ENCODE results near the gene RPL36A. TPM values are rescaled to one million over a fixed set of nuclear protein-coding genes. Genes with fewer than 3 reads are reported as not detected.

Gene RPL36A
- total RNA-seq, 2 donors from 2014 or later = 369 to 821 TPM

DNA sequence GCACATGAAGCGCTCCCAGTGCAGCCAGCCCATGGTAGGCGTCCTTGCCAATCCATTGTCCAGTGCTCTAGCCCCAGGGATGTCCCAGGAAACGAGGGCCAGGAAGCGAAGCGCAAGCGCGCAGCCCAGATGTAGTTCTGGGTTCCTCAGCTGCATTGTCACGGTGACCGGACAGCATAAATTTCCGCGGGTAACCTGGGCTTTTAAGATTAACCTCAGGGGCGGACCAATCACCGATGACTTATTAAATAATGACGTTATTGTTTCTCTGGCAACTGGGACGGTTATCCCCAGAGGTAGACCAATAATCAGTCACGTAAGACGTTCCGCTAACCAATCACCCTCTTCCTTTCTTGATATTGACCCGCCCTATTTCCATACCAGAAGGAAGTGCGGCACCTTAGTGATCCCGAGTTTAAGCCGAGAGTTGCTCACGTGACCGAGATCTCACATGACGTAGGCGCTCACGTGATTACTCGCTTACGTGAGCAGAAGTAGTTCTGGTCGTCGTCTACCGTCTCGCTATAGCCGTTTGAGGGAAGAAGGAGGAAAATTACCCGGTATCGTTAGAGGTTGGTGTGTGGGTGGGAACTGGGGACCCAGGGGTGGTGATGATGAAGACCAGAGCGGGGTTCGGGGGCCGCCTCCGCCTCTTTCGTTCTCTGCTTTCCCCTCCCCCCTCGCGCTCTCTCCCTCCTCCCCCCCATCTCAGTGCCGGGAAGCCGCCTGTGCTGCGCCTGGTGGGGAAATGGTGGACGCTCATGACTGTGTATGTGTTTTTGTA is 17.1 kb downstream of the RPL36A start, which contains the start of the genes GLA and HNRNPH2:
Gene GLA, minus strand, starts transcription at position 178 of the 784 bp plus-strand sequence. Its CDS starts 22 bp downstream, at position 156.
Gene HNRNPH2, plus strand, starts transcription at position 475 of the 784 bp plus-strand sequence. CDS start 3,767 bp downstream, outside the sequence.
- Histone ChIP-seq H3K4me3 (peak within 1 kb of the TSS in 1 of 2 donors; percentile 50), H3K36me3 (replicated peaks in 1 of 2; ENCODE audit: insufficient read depth in 1 of 2, low read depth in 2 of 2) (no peaks in the 10 kb centered on the region), H3K27me3 (no peaks in the 10 kb centered on the region), H3K4me1 (peaks cover 7% of the 10 kb centered on the region), H3K9me3 (no peaks in the 10 kb centered on the region), H3K27ac (peak within 1 kb of the TSS; percentile 83 to 94 (median 93))
- peak; percentile 99 for ATAC-seq
- WGBS, 2 donors = 0% methylated on average over 12 to 45 of the region's 47 CpGs
- peak; percentile 92 to 97 (median 94) for DNase-seq
- TF ChIP-seq, protein P1, sequence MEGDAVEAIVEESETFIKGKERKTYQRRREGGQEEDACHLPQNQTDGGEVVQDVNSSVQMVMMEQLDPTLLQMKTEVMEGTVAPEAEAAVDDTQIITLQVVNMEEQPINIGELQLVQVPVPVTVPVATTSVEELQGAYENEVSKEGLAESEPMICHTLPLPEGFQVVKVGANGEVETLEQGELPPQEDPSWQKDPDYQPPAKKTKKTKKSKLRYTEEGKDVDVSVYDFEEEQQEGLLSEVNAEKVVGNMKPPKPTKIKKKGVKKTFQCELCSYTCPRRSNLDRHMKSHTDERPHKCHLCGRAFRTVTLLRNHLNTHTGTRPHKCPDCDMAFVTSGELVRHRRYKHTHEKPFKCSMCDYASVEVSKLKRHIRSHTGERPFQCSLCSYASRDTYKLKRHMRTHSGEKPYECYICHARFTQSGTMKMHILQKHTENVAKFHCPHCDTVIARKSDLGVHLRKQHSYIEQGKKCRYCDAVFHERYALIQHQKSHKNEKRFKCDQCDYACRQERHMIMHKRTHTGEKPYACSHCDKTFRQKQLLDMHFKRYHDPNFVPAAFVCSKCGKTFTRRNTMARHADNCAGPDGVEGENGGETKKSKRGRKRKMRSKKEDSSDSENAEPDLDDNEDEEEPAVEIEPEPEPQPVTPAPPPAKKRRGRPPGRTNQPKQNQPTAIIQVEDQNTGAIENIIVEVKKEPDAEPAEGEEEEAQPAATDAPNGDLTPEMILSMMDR (IDR thresholded peaks at IDR 0.05) = peak in 2 of 7 experiments; percentile 39 to 40
- TF ChIP-seq POLR2A (IDR thresholded peaks at IDR 0.05) = peak; percentile 70 to 96 (median 91)
- intact Hi-C loops (cut with DNase I) = no loop called here

DNA sequence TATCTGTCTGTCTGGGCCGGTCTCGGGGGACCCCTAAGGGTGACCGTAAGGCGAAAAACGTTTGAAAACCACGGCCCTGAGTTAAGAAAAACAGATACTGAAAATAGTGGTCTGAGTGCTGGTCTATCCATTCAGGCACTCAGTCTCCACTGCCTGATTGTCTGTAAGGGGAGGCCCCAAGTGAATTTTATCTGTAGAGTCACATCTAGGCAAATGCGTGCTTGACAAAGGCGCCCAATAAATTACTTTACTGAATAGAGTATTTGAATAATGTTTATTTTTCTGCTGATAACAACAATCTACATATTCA is 17.7 kb downstream of the RPL36A start:
- peaks cover 7% of the 10 kb centered on the region for H3K4me1 ChIP-seq
- H3K27me3 ChIP-seq = no peaks in the 10 kb centered on the region
- H3K36me3 ChIP-seq (replicated peaks in 1 of 2; ENCODE audit: insufficient read depth in 1 of 2, low read depth in 2 of 2) = no peaks in the 10 kb centered on the region
- H3K4me3 ChIP-seq = peak overlapping the region in 1 of 2 donors; percentile 32
- intact Hi-C loops (cut with DNase I) = no loop called here
- no peak for DNase-seq
- H3K9me3 ChIP-seq = no peaks in the 10 kb centered on the region
- 0% methylated on average over 8 of the region's 8 CpGs for WGBS, 2 donors
- peak; percentile 5 for ATAC-seq
- no peak for TF ChIP-seq POLR2A (IDR thresholded peaks at IDR 0.05)
- TF ChIP-seq, protein P1 (IDR thresholded peaks at IDR 0.05) = peak in 1 of 7 experiments; percentile 10
- peak overlapping the region; percentile 83 to 94 (median 93) for H3K27ac ChIP-seq

DNA sequence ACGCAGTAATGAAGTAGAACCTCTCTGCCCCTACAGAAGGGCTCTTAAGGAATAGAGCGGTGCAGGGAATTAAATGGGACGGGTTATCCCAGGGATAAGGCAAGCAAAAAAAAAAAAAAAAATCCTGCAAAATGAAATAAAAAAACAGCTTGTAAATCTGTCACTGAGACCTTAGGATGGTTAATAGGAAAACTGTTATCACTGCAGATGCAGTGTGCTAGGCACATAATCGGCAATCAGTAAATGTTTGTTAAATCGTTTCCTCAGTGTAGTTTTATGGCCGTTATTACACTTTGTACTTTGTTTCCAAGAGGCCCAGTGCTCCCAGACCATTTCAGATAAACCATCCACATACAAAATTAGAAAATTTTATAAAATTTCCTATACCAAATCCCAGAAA is 18.2 kb downstream of the RPL36A start:
- Histone ChIP-seq H3K9me3 (no peaks in the 10 kb centered on the region), H3K4me3 (no peak overlapping the region), H3K36me3 (replicated peaks in 1 of 2; ENCODE audit: insufficient read depth in 1 of 2, low read depth in 2 of 2) (no peaks in the 10 kb centered on the region), H3K27ac (peak overlapping the region in 3 of 4 donors; percentile 93 to 94 (median 93)), H3K4me1 (peaks cover 7% of the 10 kb centered on the region), H3K27me3 (no peaks in the 10 kb centered on the region)
- DNase-seq (no peak), ATAC-seq (no peak)
- WGBS, 2 donors = 0 to 3% methylated on average over 6 of the region's 6 CpGs
- TF ChIP-seq, protein P1 (IDR thresholded peaks at IDR 0.05) = no peak
- no peak for TF ChIP-seq POLR2A (IDR thresholded peaks at IDR 0.05)
- intact Hi-C loops (cut with DNase I) = no loop called here

- ATAC-seq (no peak), DNase-seq (no peak)
- no peaks in the 10 kb centered on the region for H3K9me3 ChIP-seq
- intact Hi-C loops (cut with DNase I) = no loop called here
- H3K27me3 ChIP-seq = no peaks in the 10 kb centered on the region
- no peak overlapping the region for H3K27ac ChIP-seq
- no peaks in the 10 kb centered on the region for H3K36me3 ChIP-seq (replicated peaks in 1 of 2; ENCODE audit: insufficient read depth in 1 of 2, low read depth in 2 of 2)
- H3K4me3 ChIP-seq = no peak overlapping the region
- 13 to 18% methylated on average over 7 of the region's 7 CpGs for WGBS, 2 donors
- no peak for TF ChIP-seq POLR2A (IDR thresholded peaks at IDR 0.05)
- TF ChIP-seq, protein P1 (IDR thresholded peaks at IDR 0.05) = no peak
- peaks cover 15% of the 10 kb centered on the region for H3K4me1 ChIP-seq
Measured at GRCh38 chrX:101410461-101410860, 19.6 kb downstream of the RPL36A start.

Data from body of pancreas (tissue), 4 donors.